B cell (primary cell): Measurements from ENCODE around the gene RICTOR. TPM values are rescaled to one million over a fixed set of nuclear protein-coding genes. Genes with fewer than 3 reads are reported as not detected.
A peak's percentile ranks its signal among the peaks of the same experiment; 100 is the strongest.

Experiments
- ATAC-seq: fragments of 200-7000 bp; cut with Tn5 transposase; one replicate; pipeline ENCODE4 v1.10.0; 2021; ENCODE audit warnings: low read depth, mild to moderate bottlenecking, moderate number of reproducible peaks, moderate library complexity
- CTCF ChIA-PET: fragments of 350-600 bp; sonication (Branson Sonifier 250); formaldehyde crosslinking; loops from one replicate; lab custom pipeline; 2021; ENCODE audit warnings: antibody characterized with exemption, inconsistent platforms; lab: Charles Lee
- POLR2A ChIA-PET: fragments of 350-600 bp; sonication (Branson Sonifier 250); formaldehyde crosslinking; loops from one replicate; lab custom pipeline; 2021; ENCODE audit warnings: antibody characterized with exemption; lab: Charles Lee
- DNase-seq: peaks from one replicate; pipeline ENCODE4 v3.0.0; 2013
- H2AFZ ChIP-seq: 2 replicates; pipeline ENCODE4 v1.6.1; 2012; ENCODE audit warnings: mild to moderate bottlenecking, low read depth, low read length; ENCODE audit not compliant: insufficient read depth, poor library complexity, severe bottlenecking
- H3K27ac ChIP-seq, 2 donors: 1 replicate in 1 of 2; 2 replicates in 1 of 2; pipeline ENCODE4 v1.5.1; 2012 to 2013; ENCODE audit warnings: low read length in 2 of 2, mild to moderate bottlenecking in 2 of 2, moderate library complexity in 1 of 2
- H3K27me3 ChIP-seq, 4 experiments: fragments of 200-600 bp in 1 of 4; sonication (generic) in 1 of 4; replicated peaks in 1 of 4; 1 replicate in 2 of 4; 2 replicates in 2 of 4; pipeline versions ENCODE4 v1.6.1 to v1.7.0; 2013 to 2016; ENCODE audit warnings: low read length in 3 of 4, mild to moderate bottlenecking in 2 of 4, mixed read lengths in 1 of 4, moderate library complexity in 1 of 4; ENCODE audit not compliant: insufficient read depth in 4 of 4, control insufficient read depth in 3 of 4; ENCODE audit errors: control extremely low read depth in 1 of 4
- H3K36me3 ChIP-seq, 2 experiments: replicated peaks in 1 of 2; 1 replicate in 1 of 2; 2 replicates in 1 of 2; pipeline versions ENCODE4 v1.6.1 to v1.7.1; 2013; ENCODE audit warnings: low read length in 1 of 2; ENCODE audit not compliant: insufficient read depth in 2 of 2, control insufficient read depth in 1 of 2; ENCODE audit errors: control extremely low read depth in 1 of 2, extremely low read depth in 1 of 2
- H3K4me1 ChIP-seq, 2 donors: fragments of 200-600 bp in 1 of 2; sonication (generic) in 1 of 2; 1 replicate in 1 of 2; 2 replicates in 1 of 2; pipeline versions ENCODE4 v1.5.1 to v1.6.1; 2013 to 2017; ENCODE audit warnings: low read length in 2 of 2; ENCODE audit not compliant: control insufficient read depth in 2 of 2, insufficient read depth in 2 of 2
- H3K4me2 ChIP-seq: replicated peaks from 2 replicates; pipeline ENCODE3; 2012; ENCODE audit warnings: mild to moderate bottlenecking, low read depth, low read length; ENCODE audit not compliant: poor library complexity, severe bottlenecking
- H3K4me3 ChIP-seq, 5 experiments: fragments of 200-600 bp in 1 of 5; sonication (generic) in 1 of 5; 1 replicate in 3 of 5; 2 replicates in 2 of 5; pipeline versions ENCODE4 v1.5.1 to v1.7.0; 2011 to 2016; ENCODE audit warnings: low read length in 4 of 5, mild to moderate bottlenecking in 4 of 5, low read depth in 2 of 5, control low read depth in 1 of 5, moderate library complexity in 1 of 5; ENCODE audit not compliant: insufficient read depth in 1 of 5; ENCODE audit errors: control extremely low read depth in 1 of 5, extremely low read depth in 1 of 5
- H3K79me2 ChIP-seq: fragments of 200-600 bp; sonication (generic); one replicate; pipeline ENCODE4 v1.6.0; 2016; ENCODE audit warnings: low read length; ENCODE audit not compliant: control insufficient read depth, insufficient read depth
- H3K9ac ChIP-seq: fragments of 200-600 bp; sonication (generic); 2 replicates; pipeline ENCODE4 v1.6.1; 2017; ENCODE audit warnings: mild to moderate bottlenecking, low read length, moderate library complexity
- H3K9me3 ChIP-seq, 3 donors: one replicate each; pipeline versions ENCODE4 v1.6.1 to v1.7.1; 2013; ENCODE audit warnings: low read length in 2 of 3; ENCODE audit not compliant: control insufficient read depth in 2 of 3, insufficient read depth in 1 of 3; ENCODE audit errors: control extremely low read depth in 1 of 3
- H4K20me1 ChIP-seq: 2 replicates; pipeline ENCODE4 v1.6.0; 2012; ENCODE audit warnings: mild to moderate bottlenecking, low read length; ENCODE audit not compliant: insufficient read depth, control insufficient read depth, poor library complexity, severe bottlenecking
- H3K27ac Mint-ChIP-seq: one replicate; pipeline ENCODE4 v1.8.0; 2021; ENCODE audit warnings: mixed read lengths
- H3K27me3 Mint-ChIP-seq: one replicate; pipeline ENCODE4 v1.8.0; 2021; ENCODE audit warnings: mixed read lengths
- H3K4me1 Mint-ChIP-seq: one replicate; pipeline ENCODE4 v1.8.0; 2021; ENCODE audit warnings: mixed read lengths
- H3K4me3 Mint-ChIP-seq: one replicate; pipeline ENCODE4 v1.8.0; 2021; ENCODE audit warnings: mixed read lengths
- H3K9me3 Mint-ChIP-seq: one replicate; pipeline ENCODE4 v1.8.0; 2022; ENCODE audit warnings: mixed read lengths; ENCODE audit not compliant: insufficient read depth
- CTCF ChIP-seq: fragments of 200-600 bp; IDR thresholded peaks from one replicate; pipeline ENCODE4 v1.8.0; 2022; ENCODE audit warnings: antibody characterized with exemption, mild to moderate bottlenecking
- EZH2 ChIP-seq: IDR thresholded peaks from 2 replicates; pipeline ENCODE4 v1.6.1; 2012; ENCODE audit warnings: borderline replicate concordance, low read depth, mild to moderate bottlenecking, moderate library complexity, low read length; ENCODE audit not compliant: insufficient read depth, poor library complexity, severe bottlenecking
- WGBS: methylation state at CpG from one replicate; pipeline ENCODE4 v1.1.5; 2013; ENCODE audit warnings: missing lambda C conversion rate; ENCODE audit not compliant: insufficient coverage; 5-methylcytosine and 5-hydroxymethylcytosine counted together
- intact Hi-C: fragments of 100-400 bp; cut with micrococcal nuclease; formaldehyde crosslinking; loops from one replicate; pipeline ENCODE4 v1.10.0; 2022
- polyA plus RNA-seq: library from polyadenylated mRNA; depleted of rRNA; stranded (reverse); fragments of >200 nt; gene quantifications from 2 replicates; pipeline ENCODE4 v1.2.3, GENCODE V29; 2012
- total RNA-seq, 2 donors: library from RNA; stranded (reverse); fragments of 120-200 nt in 1 of 2; gene quantifications; 1 replicate in 1 of 2; 2 replicates in 1 of 2; pipeline versions ENCODE4 v1.2.3 to v1.2.4, GENCODE V29; 2013 to 2022

RICTOR gene
- total and polyA plus RNA-seq, 2 donors (not counting 1 experiment from before 2014, with no cell fraction given): 15.4 to 84.3 TPM

- DNase-seq (no peak), ATAC-seq (no peak)
- H4K20me1 ChIP-seq: peaks cover 22% of the 10 kb centered on the region
- Mint-ChIP-seq H3K4me3 (no peak overlapping the region), H3K9me3 (peaks cover 7% of the 10 kb centered on the region), H3K27ac (no peak overlapping the region), H3K4me1 (peaks cover 44% of the 10 kb centered on the region), H3K27me3 (no peaks in the 10 kb centered on the region)
- peak overlapping the region in 1 of 2 donors; percentile 42 for H3K27ac ChIP-seq
- H3K27me3 ChIP-seq: no peaks in the 10 kb centered on the region
- POLR2A ChIA-PET: no interaction called here
- H3K79me2 ChIP-seq: peaks cover 55% of the 10 kb centered on the region
- intact Hi-C loops: no loop called here
- no peak overlapping the region for H3K4me2 ChIP-seq
- no CpG with 5 or more reads among the region's 1 CpG for WGBS
- no peak overlapping the region for H3K9ac ChIP-seq
- TF ChIP-seq EZH2: no peak
- no peak for TF ChIP-seq CTCF
- H2AFZ ChIP-seq: no peak overlapping the region
- H3K36me3 ChIP-seq: peaks cover 3 to 5% of the 10 kb centered on the region in 2 experiments
- peaks cover 0 to 25% (median 12%) of the 10 kb centered on the region in 3 donors for H3K9me3 ChIP-seq
- H3K4me3 ChIP-seq: no peak overlapping the region
- CTCF ChIA-PET: interaction anchor here (1.0 kb wide), 1 partner anchor 252 kb away, joined by 3 read pairs; no protein-coding TSS in a partner anchor
- H3K4me1 ChIP-seq: peaks cover 0 to 15% of the 10 kb centered on the region in 2 donors
Measured at GRCh38 chr5:39031041-39031440, 43.2 kb downstream of the RICTOR start.

- H3K4me1 Mint-ChIP-seq: peaks cover 28% of the 10 kb centered on the region
Measured at GRCh38 chr5:39025456-39025855, 48.7 kb downstream of the RICTOR start.

More at GRCh38 chr5:39025456-39025855, 48.7 kb downstream of the RICTOR start:
- H3K9me3 ChIP-seq: peaks cover 1 to 24% (median 21%) of the 10 kb centered on the region in 3 donors
- WGBS: no CpG with 5 or more reads among the region's 4 CpGs
- ChIA-PET POLR2A (no interaction called here), CTCF (interaction anchor here (1.2 to 1.4 kb wide), 2 partner anchors 10 to 54 kb away, joined by 3 read pairs; no protein-coding TSS in a partner anchor)
- H3K9ac ChIP-seq: no peak overlapping the region
- Mint-ChIP-seq H3K9me3 (peaks cover 12% of the 10 kb centered on the region), H3K27me3 (no peaks in the 10 kb centered on the region), H3K27ac (no peak overlapping the region), H3K4me3 (no peak overlapping the region)
- H2AFZ ChIP-seq: no peak overlapping the region
- H3K4me1 ChIP-seq: peaks cover 0 to 2% of the 10 kb centered on the region in 2 donors
- ATAC-seq (no peak), DNase-seq (no peak)
- H3K27me3 ChIP-seq: no peaks in the 10 kb centered on the region
- H3K36me3 ChIP-seq: peaks cover 3 to 15% of the 10 kb centered on the region in 2 experiments
- H4K20me1 ChIP-seq: peaks cover 58% of the 10 kb centered on the region
- TF ChIP-seq EZH2 (no peak), CTCF (no peak)
- no peak overlapping the region for H3K4me2 ChIP-seq
- intact Hi-C loops: no loop called here
- no peak overlapping the region for H3K4me3 ChIP-seq
- H3K79me2 ChIP-seq: peaks cover 75% of the 10 kb centered on the region
- no peak overlapping the region for H3K27ac ChIP-seq
